Mesendoderm (in vitro differentiated cells): Measurements from ENCODE around the gene PSMB7.

ENCODE experiments used
- DNase-seq: peaks from one replicate; pipeline ENCODE4 v3.0.0; 2013
- H2AK5ac ChIP-seq: 2 replicates; pipeline ENCODE4 v1.6.1; 2013; ENCODE audit warnings: low read length, inconsistent platforms
- H2BK120ac ChIP-seq: 2 replicates; pipeline ENCODE4 v1.6.1; 2013; ENCODE audit warnings: low read depth, mild to moderate bottlenecking, low read length, moderate library complexity, mixed read lengths
- H2BK15ac ChIP-seq: replicated peaks from 2 replicates; pipeline ENCODE4 v1.6.1; 2013; ENCODE audit warnings: low read depth, mild to moderate bottlenecking, moderate library complexity
- H2BK5ac ChIP-seq: 2 replicates; pipeline ENCODE4 v1.6.1; 2013; ENCODE audit warnings: low read length, inconsistent platforms
- H3K18ac ChIP-seq: 2 replicates; pipeline ENCODE4 v1.6.1; 2013; ENCODE audit warnings: mild to moderate bottlenecking, low read length, mixed read lengths
- H3K23ac ChIP-seq: one replicate; pipeline ENCODE4 v1.6.1; 2013; ENCODE audit warnings: low read length
- H3K27ac ChIP-seq: 2 replicates; pipeline ENCODE4 v1.5.1; 2013; ENCODE audit warnings: low read depth, mild to moderate bottlenecking, inconsistent platforms, low read length, moderate library complexity
- H3K27me3 ChIP-seq: 2 replicates; pipeline ENCODE4 v1.6.1; 2013; ENCODE audit warnings: low read length, control low read depth, mild to moderate bottlenecking, inconsistent platforms; ENCODE audit not compliant: insufficient read depth, poor library complexity
- H3K36me3 ChIP-seq: 2 replicates; pipeline ENCODE4 v1.6.1; 2013; ENCODE audit warnings: low read length, inconsistent platforms; ENCODE audit not compliant: control insufficient read depth, insufficient read depth
- H3K4ac ChIP-seq: one replicate; pipeline ENCODE4 v1.6.1; 2013; ENCODE audit warnings: low read depth, mild to moderate bottlenecking, low read length, moderate library complexity
- H3K4me1 ChIP-seq: 2 replicates; pipeline ENCODE4 v1.6.1; 2013; ENCODE audit warnings: low read depth, low read length, inconsistent platforms; ENCODE audit not compliant: control insufficient read depth
- H3K4me2 ChIP-seq: 2 replicates; pipeline ENCODE4 v1.6.1; 2013; ENCODE audit warnings: low read length
- H3K4me3 ChIP-seq: 2 replicates; pipeline ENCODE4 v1.5.1; 2013; ENCODE audit warnings: mild to moderate bottlenecking, low read length
- H3K56ac ChIP-seq: one replicate; pipeline ENCODE4 v1.6.1; 2013; ENCODE audit warnings: low read length
- H3K79me1 ChIP-seq: 2 replicates; pipeline ENCODE4 v1.6.1; 2013; ENCODE audit warnings: low read length, inconsistent platforms
- H3K79me2 ChIP-seq: 2 replicates; pipeline ENCODE4 v1.6.1; 2013; ENCODE audit warnings: mild to moderate bottlenecking, low read length; ENCODE audit not compliant: control insufficient read depth, insufficient read depth
- H3K9ac ChIP-seq: 2 replicates; pipeline ENCODE4 v1.6.1; 2013; ENCODE audit warnings: low read length, inconsistent platforms
- H4K5ac ChIP-seq: one replicate; pipeline ENCODE4 v1.6.1; 2013; ENCODE audit warnings: low read length
- H4K8ac ChIP-seq: one replicate; pipeline ENCODE4 v1.6.1; 2013; ENCODE audit warnings: low read depth, mild to moderate bottlenecking, control low read depth, low read length, moderate library complexity
- WGBS: extraction: QIAGEN DNeasy Blood & Tissue Kit; methylation state at CpG from one replicate; pipeline ENCODE4 v1.1.7; 2013; ENCODE audit warnings: low lambda C conversion rate, missing lambda C conversion rate; ENCODE audit not compliant: insufficient coverage; ENCODE audit errors: extremely low coverage; 5-methylcytosine and 5-hydroxymethylcytosine counted together

PSMB7 gene

DNA sequence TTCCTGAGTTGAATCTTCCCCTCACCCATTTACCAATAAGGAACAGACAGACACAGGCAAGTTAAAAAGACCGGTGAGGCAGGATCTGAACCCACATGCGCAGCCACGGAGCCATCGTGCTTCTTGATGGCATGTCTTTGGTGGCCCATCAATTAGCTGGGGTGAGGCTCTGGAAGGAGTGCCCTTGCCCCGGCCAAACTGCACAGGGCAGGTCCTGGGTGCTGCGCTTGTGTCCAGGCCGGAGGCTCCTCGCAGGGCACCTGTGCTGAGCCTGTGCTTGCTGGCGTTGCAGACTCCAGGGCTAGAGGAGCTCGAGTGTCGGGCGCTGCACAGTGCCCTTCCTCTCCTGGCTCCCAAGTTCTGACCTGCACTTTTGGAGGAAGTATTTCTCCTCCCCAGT is 66.4 kb downstream of the PSMB7 start:
- no peak overlapping the region for H3K4me2 ChIP-seq
- no peaks in the 10 kb centered on the region for H3K27me3 ChIP-seq
- no peak overlapping the region for H2BK15ac ChIP-seq
- no CpG with 5 or more reads among the region's 12 CpGs for WGBS
- no peak overlapping the region for H3K4me3 ChIP-seq
- peaks cover 15% of the 10 kb centered on the region for H3K36me3 ChIP-seq
- no peak overlapping the region for H3K27ac ChIP-seq
- no peak overlapping the region for H3K4ac ChIP-seq
- H3K79me1 ChIP-seq, result no peaks in the 10 kb centered on the region
- no peak overlapping the region for H2BK120ac ChIP-seq
- H4K8ac ChIP-seq, result no peak overlapping the region
- no peak overlapping the region for H3K9ac ChIP-seq
- H3K23ac ChIP-seq, result no peak overlapping the region
- DNase-seq, result no peak
- H3K18ac ChIP-seq, result no peak overlapping the region
- H2BK5ac ChIP-seq, result no peak overlapping the region
- no peaks in the 10 kb centered on the region for H3K4me1 ChIP-seq
- H3K79me2 ChIP-seq, result no peaks in the 10 kb centered on the region
- no peak overlapping the region for H2AK5ac ChIP-seq
- H3K56ac ChIP-seq, result no peak overlapping the region
- H4K5ac ChIP-seq, result no peak overlapping the region

DNA sequence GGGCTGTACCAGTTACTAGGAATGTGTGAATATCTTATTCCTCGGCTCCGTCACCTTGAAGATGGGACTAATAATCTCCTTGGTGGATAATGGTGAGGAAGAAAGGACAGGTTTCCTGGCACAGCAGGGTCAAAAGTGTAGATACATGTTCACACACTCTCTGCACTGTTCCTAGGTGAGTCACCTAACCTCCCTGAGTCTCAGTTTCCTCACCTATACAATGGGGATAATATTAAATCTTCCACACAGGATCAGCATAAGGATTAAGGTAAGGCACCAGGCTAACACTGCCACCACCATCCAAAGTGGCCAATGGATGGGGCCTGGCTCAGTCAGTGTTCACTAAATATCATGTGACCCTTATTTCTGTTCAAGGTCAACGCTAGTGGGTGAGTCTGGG is 66.9 kb downstream of the PSMB7 start:
- Histone ChIP-seq H3K79me2 (no peaks in the 10 kb centered on the region), H2AK5ac (no peak overlapping the region), H3K4me1 (no peaks in the 10 kb centered on the region), H4K8ac (no peak overlapping the region), H3K56ac (no peak overlapping the region), H3K79me1 (no peaks in the 10 kb centered on the region), H3K4ac (no peak overlapping the region), H3K4me3 (no peak overlapping the region), H3K18ac (no peak overlapping the region), H3K27me3 (no peaks in the 10 kb centered on the region), H3K4me2 (no peak overlapping the region), H3K27ac (no peak overlapping the region), H2BK5ac (no peak overlapping the region), H4K5ac (no peak overlapping the region), H3K36me3 (peaks cover 15% of the 10 kb centered on the region), H3K23ac (no peak overlapping the region), H2BK120ac (no peak overlapping the region), H2BK15ac (no peak overlapping the region), H3K9ac (no peak overlapping the region)
- DNase-seq, result no peak
- no CpG with 5 or more reads among the region's 3 CpGs for whole genome bisulfite sequencing

DNA sequence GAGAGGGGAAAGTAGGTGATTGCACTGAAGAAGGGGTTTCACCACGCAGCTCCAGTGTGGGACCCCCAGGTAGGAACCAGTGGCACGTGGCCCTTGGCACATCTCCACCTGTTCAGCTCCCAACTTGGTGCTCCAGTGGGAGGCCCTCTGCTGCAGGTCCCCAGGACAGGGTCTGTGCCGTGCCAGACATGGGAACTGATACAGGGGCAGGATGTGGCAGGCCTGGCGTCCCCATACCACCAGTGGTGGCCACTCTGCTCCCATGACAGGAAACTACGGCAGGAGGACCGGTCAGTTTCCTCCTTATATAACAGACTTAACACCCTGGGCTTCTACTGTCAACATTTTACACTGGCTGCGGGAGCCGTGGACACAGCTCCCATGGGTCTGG is 67.3 kb downstream of the PSMB7 start:
- Histone ChIP-seq H3K4me3 (no peak overlapping the region), H3K18ac (no peak overlapping the region), H2BK120ac (no peak overlapping the region), H4K5ac (no peak overlapping the region), H3K4me2 (no peak overlapping the region), H2BK5ac (no peak overlapping the region), H3K79me2 (no peaks in the 10 kb centered on the region), H2BK15ac (no peak overlapping the region), H3K4me1 (no peaks in the 10 kb centered on the region), H3K79me1 (no peaks in the 10 kb centered on the region), H3K27me3 (no peaks in the 10 kb centered on the region), H4K8ac (no peak overlapping the region), H3K36me3 (peaks cover 15% of the 10 kb centered on the region), H3K4ac (no peak overlapping the region), H3K9ac (no peak overlapping the region), H2AK5ac (no peak overlapping the region), H3K56ac (no peak overlapping the region), H3K27ac (no peak overlapping the region), H3K23ac (no peak overlapping the region)
- no peak for DNase-seq
- no CpG with 5 or more reads among the region's 8 CpGs for WGBS

DNA sequence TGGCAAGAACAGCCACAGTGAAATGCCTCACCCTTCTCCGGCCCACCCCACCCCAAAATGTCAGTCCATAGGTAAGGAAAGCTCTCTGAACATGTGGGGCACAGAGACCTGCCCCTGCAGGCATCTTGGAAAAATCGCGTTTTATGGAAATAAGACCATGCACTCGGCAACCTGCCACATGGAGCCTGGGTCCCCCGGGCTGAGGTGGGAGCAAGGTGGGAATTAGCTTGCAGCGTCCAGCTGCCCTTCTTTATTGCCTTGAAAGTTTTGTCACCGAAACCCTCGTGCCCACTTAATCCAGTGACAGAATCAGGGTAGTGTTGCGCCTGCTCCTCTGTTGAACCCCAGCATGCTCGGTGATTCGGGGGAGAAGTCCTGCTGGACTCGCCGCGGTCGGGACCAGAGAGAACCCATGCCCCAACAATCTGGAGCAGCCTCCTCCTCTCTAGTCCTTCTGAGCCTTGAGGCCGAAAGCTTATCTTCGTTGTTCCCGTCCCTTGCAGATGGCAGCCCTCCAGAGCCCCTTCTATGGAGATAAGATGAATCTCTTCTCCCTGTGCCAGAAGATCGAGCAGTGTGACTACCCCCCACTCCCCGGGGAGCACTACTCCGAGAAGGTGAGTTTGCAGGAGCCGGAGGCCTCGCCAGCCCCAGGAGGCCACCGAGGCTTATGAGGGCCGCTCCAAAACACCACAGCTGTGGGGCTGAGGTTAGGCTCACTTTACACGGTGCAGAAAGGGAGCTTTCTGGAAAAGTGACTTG is 67.9 kb downstream of the PSMB7 start:
- H3K23ac ChIP-seq, result no peak overlapping the region
- H3K56ac ChIP-seq, result no peak overlapping the region
- H2BK120ac ChIP-seq, result no peak overlapping the region
- no peak overlapping the region for H3K4me3 ChIP-seq
- no peaks in the 10 kb centered on the region for H3K4me1 ChIP-seq
- H3K9ac ChIP-seq, result no peak overlapping the region
- H2BK5ac ChIP-seq, result no peak overlapping the region
- H2BK15ac ChIP-seq, result no peak overlapping the region
- H3K36me3 ChIP-seq, result peaks cover 12% of the 10 kb centered on the region
- no peak overlapping the region for H3K27ac ChIP-seq
- H3K79me2 ChIP-seq, result no peaks in the 10 kb centered on the region
- no CpG with 5 or more reads among the region's 26 CpGs for WGBS
- no peak overlapping the region for H2AK5ac ChIP-seq
- no peak for DNase-seq
- H3K79me1 ChIP-seq, result no peaks in the 10 kb centered on the region
- no peak overlapping the region for H3K18ac ChIP-seq
- H3K4ac ChIP-seq, result no peak overlapping the region
- H3K27me3 ChIP-seq, result no peaks in the 10 kb centered on the region
- no peak overlapping the region for H3K4me2 ChIP-seq
- no peak overlapping the region for H4K8ac ChIP-seq
- H4K5ac ChIP-seq, result no peak overlapping the region

DNA sequence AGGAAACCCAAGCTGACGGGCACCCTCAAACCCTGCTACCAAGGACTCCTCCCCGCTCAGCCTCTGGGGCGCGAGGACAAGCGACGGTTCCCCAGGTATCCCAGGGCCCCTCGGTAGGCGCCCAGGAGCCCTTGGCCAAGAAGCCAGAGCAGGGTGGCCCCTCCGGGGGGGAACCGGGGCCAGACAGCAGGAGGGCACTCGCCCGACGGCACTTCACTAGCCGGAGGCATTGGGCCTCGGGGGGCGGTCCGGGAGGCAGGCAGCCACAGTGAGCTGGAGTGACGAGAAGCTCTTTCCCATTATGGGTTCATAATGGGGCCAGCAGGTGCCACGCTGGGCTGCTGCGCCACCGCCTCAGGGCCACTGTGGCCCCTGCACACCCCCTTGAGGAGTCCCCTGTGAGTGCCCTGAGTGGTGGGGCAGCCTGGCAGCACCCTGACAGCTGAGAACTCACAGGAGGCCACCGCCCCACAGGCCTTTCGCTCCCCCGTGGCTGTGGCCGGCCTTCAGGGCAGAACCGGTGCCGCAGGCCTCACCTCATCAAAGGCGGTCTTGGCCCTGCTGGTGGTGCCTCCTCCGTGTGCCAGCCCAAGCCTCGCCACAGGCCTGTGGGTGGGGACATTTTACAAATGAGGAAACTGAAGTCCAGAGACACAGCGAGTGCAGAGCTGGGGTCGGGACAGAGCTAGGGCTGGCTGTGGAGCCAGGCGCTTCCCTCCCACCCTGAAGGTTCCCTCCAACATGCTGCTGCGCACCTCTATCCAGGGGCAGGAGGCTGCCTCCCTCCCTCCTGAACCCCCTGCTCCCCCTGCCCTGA is 68.7 kb downstream of the PSMB7 start:
- no peak for DNase-seq
- Histone ChIP-seq H3K27ac (no peak overlapping the region), H2AK5ac (no peak overlapping the region), H3K4me1 (no peaks in the 10 kb centered on the region), H3K4me3 (no peak overlapping the region), H4K5ac (no peak overlapping the region), H3K9ac (no peak overlapping the region), H2BK15ac (no peak overlapping the region), H3K79me1 (no peaks in the 10 kb centered on the region), H3K4me2 (no peak overlapping the region), H3K56ac (no peak overlapping the region), H3K23ac (no peak overlapping the region), H3K36me3 (peaks cover 11% of the 10 kb centered on the region), H2BK5ac (no peak overlapping the region), H3K79me2 (no peaks in the 10 kb centered on the region), H3K4ac (no peak overlapping the region), H3K18ac (no peak overlapping the region), H4K8ac (no peak overlapping the region), H3K27me3 (no peaks in the 10 kb centered on the region), H2BK120ac (no peak overlapping the region)
- WGBS, result no CpG with 5 or more reads among the region's 34 CpGs
